ENCODE results near the gene NFE2L3.

DNA sequence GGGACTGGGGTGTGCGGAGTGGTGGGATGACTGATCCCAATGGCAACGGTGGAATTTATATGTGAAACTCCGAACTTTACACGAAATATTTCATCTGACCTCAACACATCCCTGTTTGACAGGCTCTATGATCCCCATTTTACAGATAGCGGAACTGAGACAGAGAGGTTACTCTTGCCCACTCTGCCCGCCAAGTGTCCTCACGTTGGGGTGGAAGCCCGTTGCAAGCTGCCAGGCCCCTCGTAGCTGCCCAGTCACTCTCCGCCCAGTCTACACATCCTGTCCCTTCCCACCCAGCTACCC is 397 bp upstream of the NFE2L3 start:
- TF ChIP-seq ZFP30 (CRISPR knock-in tag; IDR thresholded peaks at IDR 0.05) (no peak), SNAI2 (CRISPR knock-in tag; IDR thresholded peaks at IDR 0.05) (no peak), CSDC2 (CRISPR knock-in tag; IDR thresholded peaks at IDR 0.05) (no peak), ESRRG (CRISPR knock-in tag; IDR thresholded peaks at IDR 0.05) (no peak), ARNTL (CRISPR knock-in tag; IDR thresholded peaks at IDR 0.05; ENCODE audit: borderline replicate concordance, low read depth) (no peak), ZNF8 (CRISPR knock-in tag; IDR thresholded peaks at IDR 0.05) (no peak), ZNF70 (CRISPR knock-in tag; IDR thresholded peaks at IDR 0.05) (no peak), GLIS3 (CRISPR knock-in tag; IDR thresholded peaks at IDR 0.05) (no peak)
- TF ChIP-seq, protein P1, sequence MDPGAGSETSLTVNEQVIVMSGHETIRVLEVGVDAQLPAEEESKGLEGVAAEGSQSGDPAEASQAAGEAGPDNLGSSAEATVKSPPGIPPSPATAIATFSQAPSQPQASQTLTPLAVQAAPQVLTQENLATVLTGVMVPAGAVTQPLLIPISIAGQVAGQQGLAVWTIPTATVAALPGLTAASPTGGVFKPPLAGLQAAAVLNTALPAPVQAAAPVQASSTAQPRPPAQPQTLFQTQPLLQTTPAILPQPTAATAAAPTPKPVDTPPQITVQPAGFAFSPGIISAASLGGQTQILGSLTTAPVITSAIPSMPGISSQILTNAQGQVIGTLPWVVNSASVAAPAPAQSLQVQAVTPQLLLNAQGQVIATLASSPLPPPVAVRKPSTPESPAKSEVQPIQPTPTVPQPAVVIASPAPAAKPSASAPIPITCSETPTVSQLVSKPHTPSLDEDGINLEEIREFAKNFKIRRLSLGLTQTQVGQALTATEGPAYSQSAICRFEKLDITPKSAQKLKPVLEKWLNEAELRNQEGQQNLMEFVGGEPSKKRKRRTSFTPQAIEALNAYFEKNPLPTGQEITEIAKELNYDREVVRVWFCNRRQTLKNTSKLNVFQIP (CRISPR knock-in tag; IDR thresholded peaks at IDR 0.05; ENCODE audit: borderline replicate concordance, low read depth), result no peak
- TF ChIP-seq, protein P2, sequence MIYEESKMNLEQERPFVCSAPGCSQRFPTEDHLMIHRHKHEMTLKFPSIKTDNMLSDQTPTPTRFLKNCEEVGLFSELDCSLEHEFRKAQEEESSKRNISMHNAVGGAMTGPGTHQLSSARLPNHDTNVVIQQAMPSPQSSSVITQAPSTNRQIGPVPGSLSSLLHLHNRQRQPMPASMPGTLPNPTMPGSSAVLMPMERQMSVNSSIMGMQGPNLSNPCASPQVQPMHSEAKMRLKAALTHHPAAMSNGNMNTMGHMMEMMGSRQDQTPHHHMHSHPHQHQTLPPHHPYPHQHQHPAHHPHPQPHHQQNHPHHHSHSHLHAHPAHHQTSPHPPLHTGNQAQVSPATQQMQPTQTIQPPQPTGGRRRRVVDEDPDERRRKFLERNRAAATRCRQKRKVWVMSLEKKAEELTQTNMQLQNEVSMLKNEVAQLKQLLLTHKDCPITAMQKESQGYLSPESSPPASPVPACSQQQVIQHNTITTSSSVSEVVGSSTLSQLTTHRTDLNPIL (CRISPR knock-in tag; IDR thresholded peaks at IDR 0.05; ENCODE audit: low read depth), result no peak
- TF ChIP-seq, protein P3, sequence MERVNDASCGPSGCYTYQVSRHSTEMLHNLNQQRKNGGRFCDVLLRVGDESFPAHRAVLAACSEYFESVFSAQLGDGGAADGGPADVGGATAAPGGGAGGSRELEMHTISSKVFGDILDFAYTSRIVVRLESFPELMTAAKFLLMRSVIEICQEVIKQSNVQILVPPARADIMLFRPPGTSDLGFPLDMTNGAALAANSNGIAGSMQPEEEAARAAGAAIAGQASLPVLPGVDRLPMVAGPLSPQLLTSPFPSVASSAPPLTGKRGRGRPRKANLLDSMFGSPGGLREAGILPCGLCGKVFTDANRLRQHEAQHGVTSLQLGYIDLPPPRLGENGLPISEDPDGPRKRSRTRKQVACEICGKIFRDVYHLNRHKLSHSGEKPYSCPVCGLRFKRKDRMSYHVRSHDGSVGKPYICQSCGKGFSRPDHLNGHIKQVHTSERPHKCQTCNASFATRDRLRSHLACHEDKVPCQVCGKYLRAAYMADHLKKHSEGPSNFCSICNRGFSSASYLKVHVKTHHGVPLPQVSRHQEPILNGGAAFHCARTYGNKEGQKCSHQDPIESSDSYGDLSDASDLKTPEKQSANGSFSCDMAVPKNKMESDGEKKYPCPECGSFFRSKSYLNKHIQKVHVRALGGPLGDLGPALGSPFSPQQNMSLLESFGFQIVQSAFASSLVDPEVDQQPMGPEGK (CRISPR knock-in tag; IDR thresholded peaks at IDR 0.05; ENCODE audit: borderline replicate concordance), result no peak

Data from SK-N-SH treated with all-trans-retinoic acid at 6 μM for 48 hours (cell line).